Stimulated activated effector memory CD8-positive, alpha-beta T cell treated with anti-CD3 and anti-CD28 coated beads, Interleukin-12 subunit alpha, Interleukin-12 subunit beta, amount 100 ng/mL, for 72 hours (primary cell): Measurements from ENCODE around the gene AXIN2.
"Not testable (repeated sequence)": the region's sequence is repeated elsewhere in the genome, so short reads cannot be mapped to it uniquely, and the experiment has no call there.

ENCODE experiments used
- ATAC-seq: fragments of 150-1000 bp; cut with Tn5 transposase; 2 replicates; pipeline ENCODE4 v1.10.0; 2021
- DNase-seq, 2 donors: peaks; one replicate each; pipeline ENCODE4 v3.0.0; 2021 to 2022; ENCODE audit warnings: low spot score in 2 of 2
- H3K27ac Mint-ChIP-seq: one replicate; pipeline ENCODE4 v1.8.0; 2022; ENCODE audit warnings: mild to moderate bottlenecking, mixed read lengths
- H3K36me3 Mint-ChIP-seq: one replicate; pipeline ENCODE4 v1.8.0; 2022; ENCODE audit warnings: mild to moderate bottlenecking, mixed read lengths
- H3K4me1 Mint-ChIP-seq: one replicate; pipeline ENCODE4 v1.8.0; 2022; ENCODE audit warnings: mixed read lengths
- H3K4me3 Mint-ChIP-seq: one replicate; pipeline ENCODE4 v1.8.0; 2022; ENCODE audit warnings: mild to moderate bottlenecking, mixed read lengths
- H3K9me3 Mint-ChIP-seq: one replicate; pipeline ENCODE4 v1.8.0; 2022; ENCODE audit warnings: mixed read lengths

The AXIN2 gene

DNA sequence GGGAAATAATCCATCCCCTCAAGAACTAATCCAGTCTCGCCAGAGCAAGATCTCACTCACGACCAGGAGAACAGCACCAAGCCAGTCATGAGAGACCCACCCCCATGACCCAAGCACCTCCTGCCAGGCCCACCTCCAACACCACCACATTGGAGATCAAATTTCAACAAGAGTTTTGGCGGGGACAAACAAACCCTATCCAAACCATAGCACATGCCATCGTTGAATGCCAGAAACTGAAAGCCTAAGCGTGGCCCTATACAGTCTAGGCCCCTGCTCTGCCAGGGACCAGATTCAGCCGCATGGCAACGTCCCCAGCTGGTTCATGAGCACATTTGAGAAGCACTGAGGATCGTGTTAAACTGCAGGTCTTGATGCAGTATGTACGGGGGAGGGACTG, 57.3 kb downstream of the AXIN2 start:
- Mint-ChIP-seq H3K9me3 (no peaks in the 10 kb centered on the region), H3K27ac (no peak overlapping the region), H3K36me3 (no peaks in the 10 kb centered on the region), H3K4me1 (no peaks in the 10 kb centered on the region), H3K4me3 (no peak overlapping the region)
- ATAC-seq = no peak
- DNase-seq = no peak

DNA sequence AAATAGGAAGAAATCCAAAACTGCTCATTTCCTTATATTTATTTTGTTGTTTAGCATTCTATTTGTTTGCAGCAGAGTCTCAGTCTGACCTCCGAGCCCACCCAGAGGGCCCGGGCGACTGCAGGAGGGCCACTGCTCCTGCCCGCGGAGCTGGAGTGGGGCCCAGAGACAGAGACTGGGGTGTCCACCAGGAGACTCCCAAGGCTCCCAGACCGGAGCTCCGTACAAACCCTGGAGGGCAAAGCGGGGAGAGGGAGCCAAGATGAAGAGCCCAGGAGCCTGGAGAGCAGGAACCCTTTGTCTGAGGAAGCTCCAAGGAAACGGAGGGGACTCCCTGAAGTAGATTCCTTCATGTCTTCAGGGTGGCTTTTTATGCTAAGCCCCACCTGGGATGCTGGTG, 57.9 kb downstream of the AXIN2 start:
- ATAC-seq = no peak
- Mint-ChIP-seq H3K4me1 (no peaks in the 10 kb centered on the region), H3K36me3 (no peaks in the 10 kb centered on the region), H3K27ac (no peak overlapping the region), H3K9me3 (no peaks in the 10 kb centered on the region), H3K4me3 (no peak overlapping the region)
- DNase-seq = no peak

DNA sequence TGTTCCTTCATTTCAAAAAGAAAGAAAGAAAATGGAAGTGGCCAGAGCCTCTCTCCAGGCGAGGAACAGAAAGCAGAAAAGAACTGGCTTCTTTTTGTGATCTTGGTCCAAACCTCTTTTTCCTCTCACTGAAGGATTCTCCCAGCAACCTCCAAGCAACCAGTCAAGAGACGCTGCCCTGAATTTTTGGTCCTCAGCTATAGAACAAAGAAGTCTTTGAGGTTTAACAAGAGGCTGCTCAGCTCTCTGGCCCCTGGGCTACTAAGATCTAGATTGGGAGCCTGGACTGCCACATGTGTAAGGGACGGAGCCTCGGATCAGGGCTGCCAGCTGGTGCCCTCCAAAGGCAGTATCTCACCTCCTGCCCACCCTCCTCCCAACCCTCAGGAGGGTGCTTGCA, 62.6 kb downstream of the AXIN2 start:
- Mint-ChIP-seq H3K9me3 (no peaks in the 10 kb centered on the region), H3K4me3 (no peak overlapping the region), H3K36me3 (no peaks in the 10 kb centered on the region), H3K27ac (no peak overlapping the region), H3K4me1 (peaks cover 14% of the 10 kb centered on the region)
- no peak for DNase-seq
- ATAC-seq = no peak

DNA sequence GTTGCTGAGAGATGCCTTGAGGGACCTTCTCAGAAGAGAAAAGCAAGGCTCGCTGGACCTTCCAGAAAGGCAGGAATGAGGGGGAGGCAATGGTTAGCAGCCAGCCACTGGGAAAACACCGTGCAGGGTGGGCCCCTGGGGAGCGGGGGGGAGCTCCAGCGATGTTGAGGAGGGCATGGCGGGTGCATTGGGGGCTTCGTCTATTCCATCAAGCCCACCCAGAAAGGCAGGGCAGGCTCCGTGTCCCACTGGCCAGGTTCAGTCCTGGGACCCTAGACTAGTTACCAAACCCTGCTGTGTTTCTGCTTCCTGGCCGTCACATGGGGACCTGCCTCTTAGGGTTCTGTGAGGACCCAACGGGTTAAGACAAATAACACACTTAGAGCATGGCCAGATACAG, 64.6 kb downstream of the AXIN2 start:
- no peaks in the 10 kb centered on the region for H3K36me3 Mint-ChIP-seq
- no peaks in the 10 kb centered on the region for H3K9me3 Mint-ChIP-seq
- DNase-seq (no peak), ATAC-seq (no peak)
- H3K4me3 Mint-ChIP-seq = no peak overlapping the region
- H3K4me1 Mint-ChIP-seq = peaks cover 14% of the 10 kb centered on the region
- H3K27ac Mint-ChIP-seq = no peak overlapping the region

DNA sequence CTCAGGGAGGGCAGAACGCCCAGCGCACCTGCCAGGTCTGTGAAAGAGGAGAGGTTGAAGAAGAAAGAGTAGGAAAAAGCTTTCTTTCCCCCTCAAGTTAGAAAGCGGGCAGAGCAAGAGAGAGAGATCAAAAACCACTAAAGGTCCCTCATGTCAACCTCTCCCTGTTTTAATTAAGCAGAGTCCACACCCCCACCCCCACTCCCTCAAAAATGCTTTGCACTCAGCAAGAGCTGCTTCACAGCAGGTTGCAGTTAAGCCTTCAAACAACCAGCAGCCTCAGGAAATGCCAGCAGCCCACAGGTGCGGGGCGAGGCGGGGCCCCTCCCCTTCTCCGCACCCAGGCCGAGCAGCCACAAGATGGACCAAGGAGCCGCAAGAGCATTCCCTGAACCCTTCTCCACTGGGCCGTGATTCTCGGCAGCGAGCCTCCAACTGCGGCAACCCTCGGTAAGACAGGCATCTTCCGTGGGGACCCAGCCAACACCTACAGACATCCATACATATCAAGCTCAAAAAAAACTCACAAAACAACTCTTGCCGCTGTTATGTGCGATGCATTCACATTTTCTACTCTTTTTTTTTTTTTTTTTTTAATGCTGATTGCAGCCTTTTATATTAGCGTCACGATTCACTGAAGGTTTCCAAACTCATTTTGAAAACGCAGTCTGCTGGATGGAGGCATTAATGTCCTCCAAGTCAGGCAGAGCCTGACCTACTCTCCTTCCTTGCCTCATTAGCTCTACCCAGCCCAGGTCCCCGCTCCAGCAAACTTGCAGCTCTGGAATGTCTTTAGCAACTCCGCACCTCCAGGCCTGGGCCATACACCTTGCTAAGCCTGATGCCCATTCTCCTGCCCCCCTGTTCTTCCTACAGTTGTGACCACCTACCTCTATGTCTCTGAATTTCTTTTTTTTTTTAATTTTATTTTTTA, 66.1 kb downstream of the AXIN2 start:
- peaks cover 14% of the 10 kb centered on the region for H3K4me1 Mint-ChIP-seq
- H3K36me3 Mint-ChIP-seq = no peaks in the 10 kb centered on the region
- no peak overlapping the region for H3K27ac Mint-ChIP-seq
- no peak for ATAC-seq
- DNase-seq = no peak
- no peak overlapping the region for H3K4me3 Mint-ChIP-seq
- H3K9me3 Mint-ChIP-seq = no peaks in the 10 kb centered on the region

DNA sequence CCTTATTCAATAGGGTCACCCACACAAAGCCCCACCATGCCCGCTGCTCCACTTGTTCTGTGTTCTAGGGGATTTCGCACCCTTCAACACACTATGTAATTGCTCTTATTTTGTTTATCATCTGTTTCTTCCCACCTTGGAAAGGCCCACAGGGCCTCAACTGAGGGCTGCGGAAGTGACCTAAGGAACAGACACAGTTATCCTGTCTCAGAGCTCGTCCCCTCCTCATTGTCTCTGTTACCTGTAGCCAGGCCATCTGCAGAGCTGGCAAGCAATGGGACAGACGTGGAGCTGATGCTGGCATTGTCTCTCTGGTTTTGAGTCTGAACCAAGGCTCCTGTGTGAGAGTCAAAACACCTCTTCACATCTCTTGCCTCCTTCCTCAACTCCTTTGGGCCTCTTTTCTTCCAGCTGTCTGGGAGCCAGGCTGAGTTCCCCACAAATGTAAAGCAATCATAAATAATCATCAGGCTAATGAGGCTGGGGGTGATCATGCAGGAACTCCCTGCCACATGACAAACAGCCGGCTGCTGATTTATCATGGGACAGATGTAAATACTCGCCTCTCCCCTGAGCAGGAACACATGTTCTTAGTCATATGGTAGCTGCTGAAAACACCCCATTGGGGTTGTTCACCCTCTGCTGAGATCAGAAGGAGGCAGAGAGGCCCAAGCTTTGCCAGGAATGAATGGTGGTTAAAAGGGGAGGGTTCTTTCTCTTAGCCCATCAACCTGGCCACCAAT, 71.9 kb downstream of the AXIN2 start:
- H3K4me3 Mint-ChIP-seq = no peak overlapping the region
- DNase-seq = no peak
- no peaks in the 10 kb centered on the region for H3K4me1 Mint-ChIP-seq

DNA sequence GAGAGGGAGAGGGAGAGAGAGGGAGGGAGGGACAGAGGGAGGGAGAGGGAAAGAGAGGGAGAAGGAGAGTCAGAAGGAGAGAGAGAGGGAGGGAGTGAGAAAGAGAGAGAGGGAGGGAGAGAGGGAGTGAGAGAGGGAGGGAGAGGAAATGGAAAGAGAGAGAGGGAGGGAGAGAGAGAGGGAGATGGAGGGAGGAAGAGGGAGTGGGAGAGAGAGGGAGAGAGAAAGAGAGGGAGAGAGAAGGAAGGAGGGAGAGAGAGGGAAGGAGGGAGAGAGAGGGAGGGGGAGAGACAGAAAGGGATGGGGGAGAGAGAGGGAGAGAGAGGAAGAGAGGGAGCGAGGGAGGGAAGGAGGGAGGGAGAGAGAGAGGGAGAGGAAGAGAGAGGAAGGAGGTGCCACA, 72.8 kb downstream of the AXIN2 start:
- DNase-seq (no peak), ATAC-seq (no peak)
- Mint-ChIP-seq H3K4me1 (no peaks in the 10 kb centered on the region), H3K36me3 (no peaks in the 10 kb centered on the region), H3K4me3 (no peak overlapping the region), H3K9me3 (no peaks in the 10 kb centered on the region), H3K27ac (no peak overlapping the region)

More for the DNA sequence above, 71.9 kb downstream of the AXIN2 start:
- H3K27ac Mint-ChIP-seq = no peak overlapping the region
- ATAC-seq = no peak
- no peaks in the 10 kb centered on the region for H3K9me3 Mint-ChIP-seq
- H3K36me3 Mint-ChIP-seq = no peaks in the 10 kb centered on the region

DNA sequence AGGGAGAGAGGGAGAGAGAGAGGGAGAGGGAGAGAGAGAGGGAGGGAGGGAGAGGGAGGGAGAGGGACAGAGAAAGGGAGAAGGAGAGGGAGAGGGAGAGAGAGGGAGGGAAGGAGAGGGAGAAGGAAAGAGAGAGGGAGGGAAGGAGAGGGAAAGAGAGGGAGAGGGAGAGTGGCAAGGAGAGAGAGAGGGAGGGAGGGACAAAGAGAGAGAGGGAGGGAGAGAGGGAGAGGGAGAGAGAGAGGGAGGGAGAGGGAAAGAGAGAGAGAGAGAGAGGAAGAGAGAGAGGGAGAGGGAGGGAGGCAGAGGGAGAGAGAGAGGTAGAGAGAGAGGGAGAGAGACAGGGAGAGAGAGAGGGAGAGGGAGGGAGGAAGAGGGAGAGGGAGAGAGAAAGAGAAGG, 73.5 kb downstream of the AXIN2 start:
- Mint-ChIP-seq H3K4me1 (no peaks in the 10 kb centered on the region), H3K36me3 (no peaks in the 10 kb centered on the region), H3K27ac (no peak overlapping the region), H3K9me3 (no peaks in the 10 kb centered on the region), H3K4me3 (no peak overlapping the region)
- ATAC-seq (no peak), DNase-seq (no peak)

DNA sequence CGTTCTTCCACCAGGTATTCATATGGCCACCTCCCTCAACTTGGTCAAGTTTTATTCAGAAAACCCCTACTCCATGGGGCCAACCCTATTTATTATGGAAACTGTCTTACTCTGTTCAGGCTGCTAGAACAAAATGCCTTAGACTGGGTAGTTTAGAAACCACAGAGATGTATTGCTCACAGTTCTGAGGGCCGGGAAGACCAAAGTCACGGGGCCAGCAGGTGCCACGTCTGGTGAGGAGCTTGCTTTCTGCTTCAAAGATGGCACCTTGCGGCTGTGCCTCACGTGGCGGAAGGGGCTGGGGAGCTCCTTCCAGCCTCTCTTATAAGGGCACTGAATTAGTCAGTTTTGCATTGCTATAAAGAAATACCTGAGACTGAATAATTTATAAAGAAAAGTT, 74.3 kb downstream of the AXIN2 start:
- Mint-ChIP-seq H3K9me3 (no peaks in the 10 kb centered on the region), H3K4me1 (no peaks in the 10 kb centered on the region), H3K27ac (no peak overlapping the region), H3K4me3 (no peak overlapping the region), H3K36me3 (no peaks in the 10 kb centered on the region)
- ATAC-seq = peak; percentile 37
- DNase-seq = no peak

DNA sequence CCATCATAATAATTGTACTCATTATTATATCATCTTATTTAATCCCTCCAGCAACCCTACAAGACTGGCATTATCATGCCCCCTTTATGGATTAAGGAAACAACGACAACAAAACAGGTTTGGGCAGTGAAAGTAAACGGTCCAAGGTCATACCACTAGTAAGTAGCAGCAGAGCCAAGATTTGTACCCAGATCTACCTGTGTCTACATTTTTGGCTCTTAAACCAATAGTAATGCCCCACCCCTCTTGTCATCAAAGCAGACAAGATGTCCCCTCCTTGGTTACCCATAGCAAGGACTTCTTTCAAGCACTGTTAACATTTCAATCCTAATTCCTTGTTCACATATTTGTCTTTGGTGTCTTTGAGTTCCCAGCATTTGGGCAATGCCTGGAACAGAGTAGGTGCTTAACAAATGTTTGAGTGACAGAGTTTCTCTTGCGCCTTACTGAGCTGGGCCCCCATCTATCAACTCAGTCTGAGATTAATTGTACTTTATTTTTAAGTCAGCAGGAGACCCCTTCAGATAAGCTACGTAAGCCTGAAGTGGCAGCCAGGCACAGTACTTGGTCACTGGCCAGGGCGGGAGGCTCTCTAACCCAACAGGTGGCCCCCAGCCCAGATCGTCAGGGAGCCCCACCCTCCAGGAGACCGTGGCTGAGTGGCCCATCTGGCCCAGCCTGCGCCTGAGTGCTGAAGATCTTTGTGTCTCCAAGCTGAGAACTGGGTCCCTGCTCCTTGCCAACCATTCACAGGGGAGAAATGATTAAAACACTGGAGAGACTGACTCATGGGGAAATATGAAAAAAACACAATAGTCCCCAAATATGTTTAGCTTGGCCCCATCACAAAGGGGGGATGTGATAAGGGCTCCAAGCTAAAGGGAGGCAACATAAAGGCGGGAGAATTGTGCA, 75.8 kb downstream of the AXIN2 start:
- H3K4me3 Mint-ChIP-seq = no peak overlapping the region
- DNase-seq (no peak), ATAC-seq (no peak)
- no peaks in the 10 kb centered on the region for H3K9me3 Mint-ChIP-seq
- no peaks in the 10 kb centered on the region for H3K36me3 Mint-ChIP-seq
- no peaks in the 10 kb centered on the region for H3K4me1 Mint-ChIP-seq
- H3K27ac Mint-ChIP-seq = no peak overlapping the region

DNA sequence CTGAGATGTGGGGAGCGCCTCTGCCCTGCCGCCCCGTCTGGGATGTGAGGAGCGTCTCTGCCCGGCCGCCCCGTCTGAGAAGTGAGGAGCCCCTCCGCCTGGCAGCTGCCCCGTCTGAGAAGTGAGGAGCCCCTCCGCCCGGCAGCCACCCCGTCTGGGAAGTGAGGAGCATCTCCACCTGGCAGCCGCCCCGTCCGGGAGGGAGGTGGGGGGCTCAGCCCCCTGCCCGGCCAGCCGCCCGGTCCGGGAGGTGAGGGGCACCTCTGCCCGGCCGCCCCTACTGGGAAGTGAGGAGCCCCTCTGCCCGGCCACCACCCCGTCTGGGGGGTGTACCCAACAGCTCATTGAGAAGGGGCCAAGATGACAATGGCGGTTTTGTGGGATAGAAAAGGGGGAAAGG, 77.0 kb downstream of the AXIN2 start:
- H3K36me3 Mint-ChIP-seq, ATAC-seq, H3K27ac Mint-ChIP-seq, DNase-seq, H3K4me3 Mint-ChIP-seq, H3K4me1 Mint-ChIP-seq, H3K9me3 Mint-ChIP-seq: not testable (repeated sequence)

DNA sequence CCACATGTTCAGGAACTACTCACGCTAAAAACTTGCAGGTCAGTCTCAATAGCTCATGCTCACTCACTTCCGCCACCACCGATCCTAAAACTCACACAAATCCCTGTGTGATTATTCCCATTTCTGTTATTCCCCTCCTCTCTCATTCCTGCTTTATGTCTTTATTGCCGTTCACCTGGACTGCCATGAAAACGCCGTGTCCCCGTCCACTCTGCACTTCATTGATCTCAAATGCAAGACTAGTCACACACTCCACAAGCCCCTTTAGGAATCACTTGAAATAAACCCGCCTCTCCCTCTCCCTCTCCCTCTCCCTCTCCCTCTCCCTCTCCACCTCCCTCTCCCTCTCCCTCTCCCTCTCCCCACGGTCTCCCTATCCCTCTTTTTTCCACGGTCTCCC, 78.0 kb downstream of the AXIN2 start:
- H3K9me3 Mint-ChIP-seq = no peaks in the 10 kb centered on the region
- H3K27ac Mint-ChIP-seq = no peak overlapping the region
- ATAC-seq (no peak), DNase-seq (no peak)
- H3K4me1 Mint-ChIP-seq = no peaks in the 10 kb centered on the region
- H3K36me3 Mint-ChIP-seq = no peaks in the 10 kb centered on the region
- no peak overlapping the region for H3K4me3 Mint-ChIP-seq

DNA sequence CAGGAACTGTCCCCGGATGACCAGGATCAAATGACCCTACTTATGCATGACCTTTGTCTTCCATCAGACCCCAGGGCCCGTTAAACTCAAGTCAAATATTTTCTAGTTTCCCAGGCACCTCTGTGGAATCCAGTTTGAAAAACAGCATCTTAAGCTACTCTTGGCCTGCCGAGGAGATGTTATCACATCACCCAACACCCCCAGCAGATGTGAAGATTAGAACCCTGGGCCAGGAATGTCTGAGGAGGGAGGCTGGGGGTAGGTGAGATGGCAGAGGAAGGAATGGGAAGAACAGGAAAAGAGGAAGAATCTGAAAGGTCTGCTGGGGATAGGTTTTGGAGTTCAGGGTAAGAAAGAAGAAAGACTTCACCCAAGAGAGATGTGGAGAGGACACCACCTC, 79.2 kb downstream of the AXIN2 start:
- Mint-ChIP-seq H3K4me3 (no peak overlapping the region), H3K9me3 (no peaks in the 10 kb centered on the region), H3K4me1 (no peaks in the 10 kb centered on the region), H3K27ac (no peak overlapping the region), H3K36me3 (no peaks in the 10 kb centered on the region)
- DNase-seq (no peak), ATAC-seq (no peak)

DNA sequence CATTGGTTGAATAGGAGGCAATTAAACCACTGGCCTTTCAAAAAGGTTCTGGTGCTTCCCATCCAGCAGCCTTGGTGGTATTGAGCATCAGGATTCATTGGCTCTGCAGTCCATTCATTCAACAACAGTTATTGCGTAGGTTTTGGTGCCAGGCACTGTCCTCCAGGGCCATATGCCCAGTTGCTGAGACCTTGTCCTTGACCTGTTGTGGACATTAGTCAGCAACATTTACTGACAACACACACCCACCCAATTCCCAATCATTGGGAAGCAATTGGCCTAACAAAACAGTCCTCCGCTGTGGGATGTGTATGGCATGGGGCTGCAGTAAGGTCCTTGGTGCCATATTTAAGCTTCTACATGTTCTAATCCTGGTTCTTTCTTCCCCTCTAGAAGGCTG, 82.2 kb downstream of the AXIN2 start:
- DNase-seq = no peak
- no peak overlapping the region for H3K27ac Mint-ChIP-seq
- H3K9me3 Mint-ChIP-seq = no peaks in the 10 kb centered on the region
- ATAC-seq = no peak
- no peaks in the 10 kb centered on the region for H3K4me1 Mint-ChIP-seq
- H3K36me3 Mint-ChIP-seq = no peaks in the 10 kb centered on the region
- H3K4me3 Mint-ChIP-seq = no peak overlapping the region
